ENCODE results near the gene KITLG.

DNA sequence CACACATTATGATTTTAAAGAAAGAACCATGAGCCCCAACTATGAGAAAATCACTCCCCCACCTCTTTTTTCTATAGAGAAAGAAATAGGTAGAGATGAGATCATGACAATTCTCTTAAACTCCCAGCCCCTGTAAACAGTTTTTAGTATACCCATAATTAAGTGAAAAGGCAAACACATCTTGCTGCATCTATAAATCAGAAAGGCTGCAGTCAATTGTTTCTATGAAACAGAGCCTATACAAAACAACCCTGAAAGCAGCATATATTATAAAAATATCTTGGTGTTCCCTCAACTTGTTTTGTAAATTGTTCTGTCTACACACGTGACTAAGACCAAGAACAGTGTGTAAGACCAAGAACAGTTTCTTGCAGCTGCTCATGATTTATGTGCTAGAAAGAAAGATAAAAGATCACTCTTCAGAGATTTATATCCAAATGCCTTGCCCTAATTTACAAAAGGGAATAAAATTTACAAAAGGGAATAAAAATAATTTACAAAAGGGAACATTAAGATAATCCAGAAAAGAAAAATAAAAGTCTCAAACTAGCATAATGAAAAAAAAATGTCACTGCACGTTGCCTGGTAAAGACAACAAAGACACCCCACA is 4.8 kb downstream of the KITLG start:
- no peak for TF ChIP-seq CTCF (IDR thresholded peaks at IDR 0.05; ENCODE audit: insufficient read depth, low read depth, low read length)
- TF ChIP-seq EZH2 (IDR thresholded peaks at IDR 0.05; ENCODE audit: insufficient read depth, low read length) = no peak

Data from astrocyte (in vitro differentiated cells and primary cell).